ENCODE data around the gene ARNT2.
A peak's percentile ranks its signal among the peaks of the same experiment; 100 is the strongest.

Gene ARNT2

DNA sequence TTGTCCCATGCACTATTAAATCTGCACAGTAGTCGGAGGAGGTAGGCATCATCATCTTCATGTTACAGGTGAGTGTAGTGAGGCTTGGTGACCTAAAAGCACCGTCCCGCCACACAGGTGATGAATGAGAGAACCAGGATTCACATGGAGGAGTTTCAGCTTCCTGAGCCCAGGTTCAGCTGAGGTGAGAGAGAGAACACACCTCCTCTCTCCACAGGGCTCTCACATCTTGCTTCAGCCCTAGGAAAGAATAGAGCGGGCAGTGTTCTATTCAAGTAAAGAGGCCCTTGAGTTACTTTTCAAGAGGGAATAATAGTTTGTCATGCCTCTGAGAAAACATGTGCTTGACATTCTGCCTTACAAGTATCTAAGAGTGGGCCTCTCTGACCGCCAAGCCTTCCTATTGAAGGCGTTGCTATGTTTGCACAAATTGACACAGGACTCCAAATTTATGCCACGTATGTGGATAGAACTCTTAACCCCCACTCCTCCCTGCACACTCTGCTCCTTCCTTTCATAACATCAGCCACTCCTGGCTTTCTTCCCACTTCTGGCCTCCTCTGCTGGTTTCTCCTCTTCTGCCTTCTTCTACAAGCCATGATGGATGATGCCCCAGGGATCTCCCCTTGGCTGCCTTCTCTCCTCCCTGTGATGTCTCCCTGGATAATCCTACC, 152.6 kb downstream of the ARNT2 start:
- peak; percentile 26 for DNase-seq (ENCODE audit: low read depth)

DNA sequence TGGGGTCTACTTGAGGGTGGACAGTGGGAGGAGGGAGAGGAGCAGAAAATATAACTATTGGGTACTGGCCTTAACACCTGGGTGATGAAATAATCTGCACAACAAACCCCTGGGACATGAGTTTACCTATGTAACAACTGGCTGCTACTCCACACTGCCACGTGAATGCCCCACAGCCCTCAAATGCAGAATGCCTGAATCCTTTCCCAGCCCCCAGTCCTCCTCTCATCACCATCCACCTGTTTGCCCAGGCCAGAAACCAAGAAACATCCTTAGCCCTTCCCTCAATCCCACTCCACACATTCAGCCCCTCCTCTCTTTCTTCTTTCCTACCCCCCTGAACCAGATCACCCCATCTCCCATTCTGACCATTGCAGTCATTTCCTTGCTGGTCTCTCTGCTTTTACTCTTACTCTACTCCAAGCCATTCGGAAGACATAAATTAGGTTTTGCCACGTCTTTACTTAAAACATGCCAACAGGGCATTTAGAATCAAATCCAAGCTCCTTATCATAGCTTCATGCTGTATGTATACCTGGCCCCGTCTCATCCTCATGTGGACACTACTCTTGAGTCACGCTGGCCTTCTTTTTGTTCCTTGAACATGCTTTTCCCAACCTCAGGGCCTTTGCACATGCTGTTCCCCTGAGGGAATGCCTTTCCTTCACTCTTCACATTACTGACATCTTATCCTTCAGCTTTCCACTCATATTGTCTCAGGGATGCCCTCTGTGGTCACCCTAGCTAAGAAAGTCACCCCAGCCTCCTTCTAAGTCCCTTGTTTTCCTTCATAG, 153.5 kb downstream of the ARNT2 start:
- no peak for DNase-seq (ENCODE audit: low read depth)

DNA sequence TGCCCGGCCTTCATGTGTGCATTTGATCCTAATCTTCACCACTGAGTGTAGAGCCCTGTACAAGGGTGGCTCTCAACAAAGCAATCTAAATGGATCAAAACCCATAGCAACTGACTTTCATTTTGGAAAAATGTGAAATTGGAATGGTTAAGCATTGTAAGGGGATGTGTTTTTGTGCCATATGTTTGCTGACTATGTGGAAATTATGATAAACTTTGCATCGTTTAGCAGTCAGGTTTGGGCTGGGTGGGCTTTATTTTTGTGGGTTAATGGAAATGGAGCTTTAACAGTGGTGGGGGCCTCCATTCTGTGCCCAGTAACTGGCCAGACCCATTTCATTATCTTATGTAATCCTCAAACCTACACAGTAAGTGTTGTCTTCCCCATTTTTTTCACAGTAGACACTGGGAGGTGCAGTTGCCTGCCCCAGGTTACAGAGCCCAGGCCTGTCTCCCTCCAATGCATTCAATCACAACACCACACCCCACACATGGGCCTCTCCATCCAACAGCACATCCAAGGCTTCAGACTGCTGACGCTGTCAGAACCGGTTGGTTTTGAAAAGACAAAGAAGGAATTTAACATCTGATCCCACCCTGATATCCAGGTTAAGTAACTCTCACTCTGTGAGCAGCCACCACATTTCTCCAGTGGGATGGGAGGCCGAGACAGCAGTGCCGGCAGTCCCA, 154.6 kb downstream of the ARNT2 start:
- no peak for DNase-seq (ENCODE audit: low read depth)

DNA sequence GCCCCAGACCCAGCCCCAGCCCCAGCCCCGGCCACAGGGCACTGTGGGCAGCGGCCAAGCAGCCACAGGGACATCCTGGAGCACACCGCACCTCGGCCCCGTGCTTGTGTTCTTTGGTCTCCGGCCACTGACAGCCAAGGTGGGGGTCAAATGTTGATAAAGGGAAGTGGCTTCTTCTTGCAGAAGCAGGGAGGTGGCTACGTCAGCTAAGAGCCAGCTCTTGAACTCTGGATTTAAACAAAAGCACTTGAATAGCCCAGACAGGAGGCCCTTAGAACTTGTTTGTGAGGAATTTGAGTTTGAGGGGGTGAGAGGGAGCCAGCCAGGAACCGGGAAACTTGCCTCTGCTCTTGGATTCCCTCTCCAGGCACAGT, 155.1 kb downstream of the ARNT2 start:
- DNase-seq (ENCODE audit: low read depth): no peak

DNA sequence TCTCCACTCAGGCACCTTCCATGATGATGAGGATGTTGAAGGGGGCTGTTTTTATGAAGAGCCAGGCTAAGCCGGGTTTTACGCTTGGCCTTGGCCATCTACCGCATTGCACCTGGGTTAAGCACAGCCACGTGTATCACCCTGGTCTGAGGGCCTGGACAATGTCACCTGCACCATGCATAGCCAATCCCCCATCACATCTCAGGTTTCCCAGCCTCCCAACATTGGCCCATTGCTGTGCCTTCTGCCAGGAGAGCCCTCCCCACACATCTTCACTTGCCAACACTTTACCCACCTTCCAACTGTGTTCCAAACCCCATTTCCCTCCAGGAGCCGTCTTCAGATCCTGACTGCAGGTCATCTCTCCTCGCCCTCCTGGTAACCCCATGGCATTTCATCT, 155.6 kb downstream of the ARNT2 start:
- DNase-seq (ENCODE audit: low read depth): no peak

DNA sequence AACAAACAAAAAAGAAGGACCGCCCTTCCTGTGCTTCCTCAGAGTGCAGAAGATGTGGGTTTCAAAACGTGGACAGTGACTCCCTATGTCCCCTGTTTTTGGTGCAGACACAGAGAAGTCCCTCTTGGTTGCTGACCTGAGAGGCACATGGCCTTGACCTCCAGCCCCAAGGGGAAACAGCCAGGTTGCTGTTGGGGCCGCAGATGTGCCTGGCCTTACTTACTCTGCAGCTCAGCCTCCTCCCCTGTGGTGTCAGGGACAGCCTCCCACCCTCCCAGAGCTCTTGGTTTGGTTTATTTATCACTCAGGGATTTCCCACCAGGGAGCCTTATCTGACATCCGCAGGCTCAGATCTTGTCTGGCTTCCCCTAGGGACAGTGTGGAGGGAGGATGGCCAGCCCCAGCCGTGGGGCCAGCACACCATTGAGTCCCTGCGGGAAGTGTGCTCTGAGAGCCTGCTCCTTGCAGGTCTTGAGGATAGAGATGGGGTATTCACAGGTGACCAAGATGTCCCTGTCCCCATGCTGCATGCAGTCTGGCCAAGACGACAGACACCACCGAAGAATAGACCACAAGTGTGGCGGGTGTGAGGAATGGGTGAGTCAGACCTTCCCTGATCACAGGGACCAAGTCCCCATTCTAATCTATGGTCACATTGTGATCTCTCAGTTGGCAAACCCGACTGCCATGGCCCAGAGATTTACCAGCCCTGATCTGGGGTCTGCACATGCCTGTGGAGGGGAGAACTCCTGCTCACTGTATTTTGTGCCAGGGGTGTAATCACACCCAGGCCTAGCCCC, 156.6 kb downstream of the ARNT2 start:
- no peak for DNase-seq (ENCODE audit: low read depth)

- DNase-seq (ENCODE audit: low read depth): no peak
Measured at GRCh38 chr15:80561500-80561899, 157.3 kb downstream of the ARNT2 start.

DNA sequence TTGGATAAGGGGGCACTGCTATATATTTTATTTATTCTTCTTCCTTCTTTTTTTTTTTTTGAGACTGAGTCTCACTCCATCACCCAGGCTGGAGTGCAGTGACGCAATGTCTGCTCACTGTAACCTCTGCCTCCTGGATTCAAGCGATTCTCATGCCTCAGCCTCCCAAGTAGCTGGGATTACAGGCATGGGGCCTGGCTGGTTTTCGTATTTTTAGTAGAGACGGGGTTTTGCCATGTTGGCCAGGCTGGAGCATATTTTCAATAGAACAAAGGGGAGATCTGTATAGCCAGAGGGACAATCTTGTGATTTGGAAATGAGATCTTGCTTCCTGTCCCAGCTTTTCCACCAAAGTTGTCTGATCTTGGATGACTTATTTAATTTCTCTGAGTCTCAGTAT, 157.9 kb downstream of the ARNT2 start:
- no peak for DNase-seq (ENCODE audit: low read depth)

DNA sequence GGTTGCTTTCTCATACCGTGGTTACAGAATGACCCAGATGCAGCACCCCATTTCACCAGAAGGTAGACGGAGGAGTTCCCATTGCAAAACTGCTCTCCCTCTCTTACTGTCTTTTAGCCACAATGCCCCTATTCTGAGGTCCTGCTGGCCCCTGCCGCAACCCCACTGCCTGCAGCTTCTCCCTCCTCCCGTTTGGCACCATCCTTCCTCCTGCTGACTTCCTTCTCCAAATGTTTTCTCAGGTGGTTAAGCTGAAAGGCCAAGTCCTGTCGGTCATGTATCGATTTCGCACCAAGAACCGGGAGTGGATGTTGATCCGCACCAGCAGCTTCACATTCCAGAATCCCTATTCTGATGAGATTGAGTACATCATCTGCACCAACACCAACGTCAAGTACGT, 158.7 kb downstream of the ARNT2 start:
- DNase-seq (ENCODE audit: low read depth): no peak

DNA sequence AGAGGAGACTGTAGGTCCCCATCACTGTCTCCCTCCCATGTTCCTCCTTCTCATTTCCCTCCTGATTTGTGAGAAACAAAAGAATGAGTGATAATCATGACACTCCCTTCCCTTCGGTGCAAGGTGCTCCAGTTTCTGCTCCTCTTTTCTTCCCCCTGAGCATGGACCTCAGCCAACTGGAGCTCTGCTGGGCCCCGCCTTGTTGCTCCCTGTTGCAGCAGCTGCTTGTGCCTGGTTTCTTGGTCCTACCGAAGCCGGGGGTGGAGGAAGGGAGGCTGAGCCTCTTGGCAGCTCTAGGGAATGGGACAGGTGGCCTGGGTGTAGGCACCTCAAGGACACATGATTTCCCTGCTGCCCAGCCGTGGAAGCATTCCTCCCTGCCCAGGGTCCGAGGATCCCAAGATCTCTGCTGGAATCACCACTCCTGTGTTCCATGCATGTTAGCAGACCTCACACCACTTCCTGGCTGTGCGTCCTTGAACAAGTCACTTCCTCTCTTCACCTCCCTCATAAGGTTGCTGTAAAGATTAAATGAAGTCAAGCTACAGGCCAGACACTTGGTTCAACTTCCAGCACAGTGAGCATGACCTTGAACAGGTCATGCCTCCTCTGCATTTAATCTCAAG, 159.3 kb downstream of the ARNT2 start:
- DNase-seq (ENCODE audit: low read depth): no peak

DNA sequence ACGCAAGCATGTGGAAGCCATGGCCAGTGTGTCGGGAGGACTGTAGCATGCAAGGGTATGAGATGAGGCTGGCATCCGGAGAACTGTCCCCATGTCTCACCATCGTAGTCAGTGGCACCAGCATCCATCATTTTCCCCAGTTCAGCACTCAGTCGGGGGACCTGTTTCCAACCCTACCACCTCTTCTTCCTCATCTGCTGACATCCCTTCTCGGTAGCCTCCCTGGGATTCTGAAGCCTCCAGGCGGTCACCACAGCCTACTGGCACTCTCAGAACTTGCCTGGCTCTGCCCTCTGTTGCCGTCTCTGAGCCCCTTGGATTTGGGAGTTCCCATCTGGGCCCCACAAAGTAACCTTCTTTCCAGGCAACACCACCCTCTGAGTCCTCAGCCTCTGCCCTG, 159.9 kb downstream of the ARNT2 start:
- DNase-seq (ENCODE audit: low read depth): no peak

DNA sequence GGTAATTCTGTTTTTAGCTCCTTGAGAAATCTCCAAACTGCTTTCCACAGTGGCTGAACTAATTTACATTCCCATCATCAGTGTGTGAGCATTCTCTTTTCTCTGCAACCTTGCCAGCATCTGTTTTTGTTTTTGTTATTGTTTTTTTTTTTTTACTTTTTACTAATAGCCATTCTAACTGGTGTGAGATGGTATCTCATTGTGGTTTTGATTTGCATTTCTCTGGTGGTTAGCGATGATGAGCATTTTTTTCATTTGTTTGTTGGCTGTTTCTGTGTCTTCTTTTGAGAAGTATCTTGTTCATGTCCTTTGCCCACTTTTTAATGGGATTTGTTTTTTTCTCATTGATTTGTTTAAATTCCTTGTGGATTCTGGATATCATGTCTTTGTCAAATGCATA, 161.2 kb downstream of the ARNT2 start:
- DNase-seq (ENCODE audit: low read depth): no peak

- DNase-seq (ENCODE audit: low read depth): no peak
Measured at GRCh38 chr15:80565988-80566387, 161.8 kb downstream of the ARNT2 start.

- peak; percentile 84 for DNase-seq (ENCODE audit: low read depth)
Measured at GRCh38 chr15:80567721-80568157, 163.6 kb downstream of the ARNT2 start.

GRCh38 chr15:80568298-80568697, 164.1 kb downstream of the ARNT2 start:
- no peak for DNase-seq (ENCODE audit: low read depth)

GRCh38 chr15:80568876-80569605, 164.9 kb downstream of the ARNT2 start:
- no peak for DNase-seq (ENCODE audit: low read depth)

- DNase-seq (ENCODE audit: low read depth): no peak
Measured at GRCh38 chr15:80569656-80570055, 165.5 kb downstream of the ARNT2 start.

DNA sequence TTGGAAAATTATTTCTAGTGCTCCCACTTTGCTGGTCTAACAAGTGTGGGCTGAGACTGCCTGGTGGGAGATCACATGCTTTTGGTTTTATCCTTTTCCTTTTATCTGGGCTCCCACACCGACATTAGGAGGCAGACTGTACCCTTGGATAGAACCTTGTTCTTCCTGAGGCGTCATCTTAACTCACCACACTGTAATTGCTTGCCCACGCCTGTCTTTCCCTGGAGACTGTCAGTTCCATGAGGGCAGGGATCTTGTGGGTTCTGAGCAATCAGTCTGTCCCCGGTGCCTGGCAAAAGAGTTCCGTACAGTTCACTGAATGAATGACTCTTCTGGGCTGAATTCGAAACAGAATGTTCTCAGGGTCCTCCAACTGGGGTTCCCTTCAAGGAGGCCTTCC, 166.4 kb downstream of the ARNT2 start:
- peak; percentile 23 for DNase-seq (ENCODE audit: low read depth)

DNA sequence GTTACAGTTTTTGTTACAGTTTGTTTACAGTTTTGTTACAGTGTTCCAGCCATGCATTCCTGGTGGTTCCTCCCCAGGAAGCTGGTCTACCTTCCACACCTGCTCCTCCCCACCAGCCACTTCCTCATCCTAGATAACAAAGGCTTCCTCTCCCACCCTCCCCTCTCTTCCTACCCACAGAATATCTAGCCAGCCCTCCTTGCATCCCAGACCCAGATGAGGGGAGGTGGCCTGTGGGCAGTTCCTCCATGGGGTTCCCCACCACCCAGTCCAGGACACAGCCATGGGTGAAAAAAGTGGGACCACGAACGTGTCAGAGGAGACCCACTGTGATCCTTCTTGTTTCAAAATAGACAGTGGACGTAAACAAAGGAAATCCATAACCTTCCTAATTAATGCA, 168.2 kb downstream of the ARNT2 start:
- no peak for DNase-seq (ENCODE audit: low read depth)

GRCh38 chr15:80573606-80574005, 169.4 kb downstream of the ARNT2 start:
- no peak for DNase-seq (ENCODE audit: low read depth)

GRCh38 chr15:80574590-80574989, 170.4 kb downstream of the ARNT2 start:
- no peak for DNase-seq (ENCODE audit: low read depth)

Measured in stromal cell of bone marrow (primary cell).